SK-N-SH treated with all-trans-retinoic acid at 6 μM for 48 hours (cell line): ENCODE measurements around the gene NSG1.

Experiments used
- ATAC-seq: fragments of 200-7000 bp; cut with Tn5 transposase; 3 replicates; pipeline ENCODE4 v1.9.1; 2020; ENCODE audit warnings: mild to moderate bottlenecking, moderate library complexity
- ARNTL ChIP-seq: fragments of 450-650 bp; formaldehyde crosslinking; IDR thresholded peaks from 2 replicates; pipeline ENCODE4 v1.5.0; 2020; ENCODE audit warnings: low read depth, mild to moderate bottlenecking, moderate library complexity, borderline replicate concordance
- BACH2 ChIP-seq: fragments of 250-450 bp; sonication (Bioruptor Pico); IDR thresholded peaks from 2 replicates; pipeline ENCODE4 v1.9.0; 2021; ENCODE audit warnings: mild to moderate bottlenecking, borderline replicate concordance
- CSDC2 ChIP-seq: fragments of 250-450 bp; sonication (Bioruptor Pico); IDR thresholded peaks from 2 replicates; pipeline ENCODE4 v1.5.0; 2020; ENCODE audit warnings: mild to moderate bottlenecking, moderate library complexity
- CSRNP3 ChIP-seq: fragments of 250-450 bp; sonication (Bioruptor Pico); IDR thresholded peaks from 2 replicates; pipeline ENCODE4 v1.5.1; 2021; ENCODE audit warnings: mild to moderate bottlenecking, moderate library complexity
- ESRRG ChIP-seq: fragments of 250-450 bp; sonication (Bioruptor Pico); IDR thresholded peaks from 2 replicates; pipeline ENCODE4 v1.6.1; 2021; ENCODE audit warnings: mild to moderate bottlenecking
- GLIS3 ChIP-seq: fragments of 250-450 bp; sonication (Bioruptor Pico); IDR thresholded peaks from 2 replicates; pipeline ENCODE4 v1.5.0; 2020; ENCODE audit warnings: mild to moderate bottlenecking, moderate library complexity
- OSR1 ChIP-seq: fragments of 250-450 bp; sonication (Bioruptor Pico); IDR thresholded peaks from 2 replicates; pipeline ENCODE4 v1.8.0; 2022; ENCODE audit warnings: moderate library complexity, mild to moderate bottlenecking, inconsistent platforms
- PATZ1 ChIP-seq: fragments of 250-450 bp; sonication (Bioruptor Pico); IDR thresholded peaks from 2 replicates; pipeline ENCODE4 v1.8.0; 2020; ENCODE audit warnings: mild to moderate bottlenecking, moderate library complexity, borderline replicate concordance
- POU6F1 ChIP-seq: fragments of 250-450 bp; sonication (Bioruptor Pico); IDR thresholded peaks from 2 replicates; pipeline ENCODE4 v1.8.0; 2021; ENCODE audit warnings: low read depth, mild to moderate bottlenecking, moderate library complexity, borderline replicate concordance
- PPARA ChIP-seq: fragments of 250-450 bp; sonication (Bioruptor Pico); IDR thresholded peaks from 2 replicates; pipeline ENCODE4 v1.5.0; 2020; ENCODE audit warnings: mild to moderate bottlenecking, borderline replicate concordance
- RARB ChIP-seq: fragments of 250-450 bp; sonication (Bioruptor Pico); IDR thresholded peaks from 2 replicates; pipeline ENCODE4 v1.8.0; 2021; ENCODE audit warnings: mild to moderate bottlenecking, moderate library complexity
- SNAI2 ChIP-seq: fragments of 250-450 bp; sonication (Bioruptor Pico); IDR thresholded peaks from 2 replicates; pipeline ENCODE4 v1.5.0; 2020; ENCODE audit warnings: mild to moderate bottlenecking, moderate library complexity
- TCF4 ChIP-seq: fragments of 250-450 bp; sonication (Bioruptor Pico); IDR thresholded peaks from 2 replicates; pipeline ENCODE4 v1.8.0; 2021; ENCODE audit warnings: mild to moderate bottlenecking, moderate library complexity, borderline replicate concordance
- TOX ChIP-seq: fragments of 250-450 bp; sonication (Bioruptor Pico); IDR thresholded peaks from 2 replicates; pipeline ENCODE4 v1.8.0; 2021; ENCODE audit warnings: mild to moderate bottlenecking, moderate library complexity, borderline replicate concordance
- ZFP3 ChIP-seq: fragments of 250-450 bp; sonication (Bioruptor Pico); IDR thresholded peaks from 2 replicates; pipeline ENCODE4 v1.5.0; 2020; ENCODE audit warnings: mild to moderate bottlenecking, moderate library complexity
- ZFP30 ChIP-seq: fragments of 450-650 bp; formaldehyde crosslinking; IDR thresholded peaks from 2 replicates; pipeline ENCODE4 v1.5.0; 2022; ENCODE audit warnings: mild to moderate bottlenecking, moderate library complexity
- ZNF565 ChIP-seq: fragments of 450-650 bp; formaldehyde crosslinking; conservative IDR thresholded peaks from 2 replicates; pipeline ENCODE4 v1.5.0; 2020; ENCODE audit warnings: low read depth, mild to moderate bottlenecking, moderate library complexity
- ZNF70 ChIP-seq: fragments of 450-650 bp; formaldehyde crosslinking; IDR thresholded peaks from 2 replicates; pipeline ENCODE4 v1.5.0; 2020; ENCODE audit warnings: mild to moderate bottlenecking, moderate library complexity
- ZNF8 ChIP-seq: fragments of 450-650 bp; formaldehyde crosslinking; IDR thresholded peaks from 2 replicates; pipeline ENCODE4 v1.5.0; 2020; ENCODE audit warnings: mild to moderate bottlenecking, moderate library complexity
- TF ChIP-seq, protein P1 (sequence below): fragments of 250-450 bp; sonication (Bioruptor Pico); IDR thresholded peaks from 2 replicates; pipeline ENCODE4 v1.5.0; 2020; ENCODE audit warnings: mild to moderate bottlenecking, moderate library complexity
- TF ChIP-seq, protein P2 (sequence below): fragments of 250-450 bp; sonication (Bioruptor Pico); IDR thresholded peaks from 2 replicates; pipeline ENCODE4 v1.5.1; 2020; ENCODE audit warnings: low read depth, mild to moderate bottlenecking, moderate library complexity

The NSG1 gene

GRCh38 chr4:4386736-4387392, at the start of gene NSG1:
NSG1 (plus strand) TSS chr4:4387102; CDS start chr4:4387630, 528 bp downstream.
- TF ChIP-seq OSR1 = no peak
- TF ChIP-seq, protein P1, sequence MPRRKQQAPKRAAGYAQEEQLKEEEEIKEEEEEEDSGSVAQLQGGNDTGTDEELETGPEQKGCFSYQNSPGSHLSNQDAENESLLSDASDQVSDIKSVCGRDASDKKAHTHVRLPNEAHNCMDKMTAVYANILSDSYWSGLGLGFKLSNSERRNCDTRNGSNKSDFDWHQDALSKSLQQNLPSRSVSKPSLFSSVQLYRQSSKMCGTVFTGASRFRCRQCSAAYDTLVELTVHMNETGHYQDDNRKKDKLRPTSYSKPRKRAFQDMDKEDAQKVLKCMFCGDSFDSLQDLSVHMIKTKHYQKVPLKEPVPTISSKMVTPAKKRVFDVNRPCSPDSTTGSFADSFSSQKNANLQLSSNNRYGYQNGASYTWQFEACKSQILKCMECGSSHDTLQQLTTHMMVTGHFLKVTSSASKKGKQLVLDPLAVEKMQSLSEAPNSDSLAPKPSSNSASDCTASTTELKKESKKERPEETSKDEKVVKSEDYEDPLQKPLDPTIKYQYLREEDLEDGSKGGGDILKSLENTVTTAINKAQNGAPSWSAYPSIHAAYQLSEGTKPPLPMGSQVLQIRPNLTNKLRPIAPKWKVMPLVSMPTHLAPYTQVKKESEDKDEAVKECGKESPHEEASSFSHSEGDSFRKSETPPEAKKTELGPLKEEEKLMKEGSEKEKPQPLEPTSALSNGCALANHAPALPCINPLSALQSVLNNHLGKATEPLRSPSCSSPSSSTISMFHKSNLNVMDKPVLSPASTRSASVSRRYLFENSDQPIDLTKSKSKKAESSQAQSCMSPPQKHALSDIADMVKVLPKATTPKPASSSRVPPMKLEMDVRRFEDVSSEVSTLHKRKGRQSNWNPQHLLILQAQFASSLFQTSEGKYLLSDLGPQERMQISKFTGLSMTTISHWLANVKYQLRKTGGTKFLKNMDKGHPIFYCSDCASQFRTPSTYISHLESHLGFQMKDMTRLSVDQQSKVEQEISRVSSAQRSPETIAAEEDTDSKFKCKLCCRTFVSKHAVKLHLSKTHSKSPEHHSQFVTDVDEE (CRISPR knock-in tag) = no peak
- TF ChIP-seq ZNF8 (CRISPR knock-in tag) = no peak
- no peak for TF ChIP-seq ZFP3 (CRISPR knock-in tag)
- TF ChIP-seq CSRNP3 (CRISPR knock-in tag) = no peak
- TF ChIP-seq POU6F1 (CRISPR knock-in tag) = no peak
- TF ChIP-seq ESRRG (CRISPR knock-in tag) = no peak
- TF ChIP-seq ARNTL (CRISPR knock-in tag) = no peak
- TF ChIP-seq ZNF565 (CRISPR knock-in tag) = no peak
- no peak for TF ChIP-seq PPARA

DNA sequence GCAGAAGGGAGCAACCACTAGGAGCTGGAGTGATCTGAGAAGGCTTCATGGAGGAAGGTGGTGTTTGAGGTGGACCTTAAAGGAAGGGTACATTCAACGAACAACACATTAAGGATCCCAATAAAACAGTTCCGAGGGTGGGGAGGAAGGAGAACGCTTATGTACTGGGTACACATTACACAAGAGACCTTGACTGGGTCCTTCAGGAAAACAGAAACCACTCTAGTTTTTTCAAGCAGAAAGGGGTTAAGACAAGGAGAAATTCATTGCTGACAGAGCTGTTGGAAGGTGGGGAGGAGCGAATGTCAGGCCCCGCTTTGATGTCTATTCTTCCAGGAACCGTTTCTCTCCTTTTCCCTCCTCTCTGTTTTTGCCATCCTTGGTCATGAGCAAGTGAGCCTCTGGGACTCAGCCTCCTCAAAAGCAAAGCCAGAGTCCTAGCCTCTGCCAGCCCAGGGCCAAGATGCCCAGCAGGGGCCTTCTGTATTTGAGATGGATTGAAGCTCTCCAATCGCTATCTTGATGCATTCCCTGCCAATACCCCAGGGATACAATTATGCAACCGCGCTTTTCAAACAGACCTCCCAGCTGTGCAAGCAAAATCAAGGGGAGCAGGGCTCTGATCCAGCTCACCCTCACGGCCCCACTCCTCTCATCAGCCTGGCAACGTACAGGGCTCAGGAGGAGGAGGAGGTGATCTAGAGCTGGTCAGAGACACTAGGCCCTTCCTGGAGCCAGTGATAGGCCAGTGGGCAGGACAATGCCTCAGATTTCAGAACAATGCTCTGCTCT, 48.5 kb upstream of the NSG1 start:
- ATAC-seq = no peak
- no peak for TF ChIP-seq TCF4
- no peak for TF ChIP-seq ZNF70
- TF ChIP-seq CSDC2 (CRISPR knock-in tag) = no peak
- TF ChIP-seq, protein P2, sequence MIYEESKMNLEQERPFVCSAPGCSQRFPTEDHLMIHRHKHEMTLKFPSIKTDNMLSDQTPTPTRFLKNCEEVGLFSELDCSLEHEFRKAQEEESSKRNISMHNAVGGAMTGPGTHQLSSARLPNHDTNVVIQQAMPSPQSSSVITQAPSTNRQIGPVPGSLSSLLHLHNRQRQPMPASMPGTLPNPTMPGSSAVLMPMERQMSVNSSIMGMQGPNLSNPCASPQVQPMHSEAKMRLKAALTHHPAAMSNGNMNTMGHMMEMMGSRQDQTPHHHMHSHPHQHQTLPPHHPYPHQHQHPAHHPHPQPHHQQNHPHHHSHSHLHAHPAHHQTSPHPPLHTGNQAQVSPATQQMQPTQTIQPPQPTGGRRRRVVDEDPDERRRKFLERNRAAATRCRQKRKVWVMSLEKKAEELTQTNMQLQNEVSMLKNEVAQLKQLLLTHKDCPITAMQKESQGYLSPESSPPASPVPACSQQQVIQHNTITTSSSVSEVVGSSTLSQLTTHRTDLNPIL = no peak
- TF ChIP-seq CSRNP3 (CRISPR knock-in tag) = no peak
- TF ChIP-seq POU6F1 (CRISPR knock-in tag) = no peak
- TF ChIP-seq ZNF565 (CRISPR knock-in tag) = no peak
- TF ChIP-seq RARB = no peak
- no peak for TF ChIP-seq BACH2 (CRISPR knock-in tag)
- no peak for TF ChIP-seq ARNTL (CRISPR knock-in tag)
- TF ChIP-seq PATZ1 (CRISPR knock-in tag) = no peak
- TF ChIP-seq ZFP30 (CRISPR knock-in tag) = no peak
- no peak for TF ChIP-seq ZFP3 (CRISPR knock-in tag)
- no peak for TF ChIP-seq SNAI2 (CRISPR knock-in tag)
- no peak for TF ChIP-seq OSR1
- no peak for TF ChIP-seq ZNF8 (CRISPR knock-in tag)
- no peak for TF ChIP-seq TOX (CRISPR knock-in tag)
- no peak for TF ChIP-seq ESRRG (CRISPR knock-in tag)
- no peak for TF ChIP-seq GLIS3 (CRISPR knock-in tag)
- TF ChIP-seq, protein P1 (CRISPR knock-in tag) = no peak

More at GRCh38 chr4:4386736-4387392, at the start of gene NSG1:
- ATAC-seq = peak; percentile 69
